GM18858 (cell line): ENCODE measurements around the gene PM20D1.
A peak's percentile ranks its signal among the peaks of the same experiment; 100 is the strongest.
"Not testable (repeated sequence)": the region's sequence is repeated elsewhere in the genome, so short reads cannot be mapped to it uniquely, and the experiment has no call there.

Experiments
- ATAC-seq: cut with Tn5 transposase; IDR thresholded peaks from one replicate; pipeline ENCODE4 v1.9.1; 2021; ENCODE audit not compliant: unreplicated experiment

PM20D1 gene

DNA sequence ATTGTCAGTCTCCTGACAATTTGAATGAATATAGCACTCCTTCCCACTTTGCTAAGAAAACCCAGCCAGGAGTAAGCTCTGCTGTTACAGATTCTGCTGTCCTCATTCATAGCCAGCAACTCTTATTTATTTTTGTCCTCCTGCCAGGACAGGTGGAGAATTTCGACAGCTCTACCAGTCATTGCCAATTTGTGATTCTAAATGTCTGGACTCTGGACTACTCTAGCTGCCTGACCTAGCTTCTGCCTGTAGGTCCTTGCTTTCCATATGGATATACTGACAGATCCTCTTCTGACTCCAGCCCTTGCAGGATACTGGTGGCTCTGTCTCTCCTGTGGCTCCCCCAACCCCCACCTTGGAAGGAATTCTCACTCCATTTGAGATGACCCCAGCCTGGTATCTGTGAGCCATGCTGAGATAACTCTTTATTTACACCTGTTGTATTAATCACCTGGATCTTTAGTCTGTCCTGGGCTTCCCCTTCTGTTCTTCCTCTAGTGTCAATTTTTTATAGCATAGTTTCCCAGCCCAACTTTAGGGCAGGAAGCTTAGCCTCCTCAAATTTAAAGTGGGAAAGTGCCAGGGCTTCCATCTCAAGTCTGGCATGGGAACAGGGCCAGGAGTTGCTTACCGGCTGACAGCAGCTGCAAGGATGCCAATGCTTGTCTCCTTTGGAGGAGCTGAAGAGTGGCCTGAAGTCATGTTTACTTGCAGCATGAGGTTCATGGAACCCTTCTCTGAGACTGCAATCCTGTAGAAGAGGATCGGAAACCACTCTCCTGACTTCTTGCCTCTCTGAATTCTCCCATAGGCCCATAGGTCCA is 6.7 kb downstream of the PM20D1 start:
- ATAC-seq, result no peak

DNA sequence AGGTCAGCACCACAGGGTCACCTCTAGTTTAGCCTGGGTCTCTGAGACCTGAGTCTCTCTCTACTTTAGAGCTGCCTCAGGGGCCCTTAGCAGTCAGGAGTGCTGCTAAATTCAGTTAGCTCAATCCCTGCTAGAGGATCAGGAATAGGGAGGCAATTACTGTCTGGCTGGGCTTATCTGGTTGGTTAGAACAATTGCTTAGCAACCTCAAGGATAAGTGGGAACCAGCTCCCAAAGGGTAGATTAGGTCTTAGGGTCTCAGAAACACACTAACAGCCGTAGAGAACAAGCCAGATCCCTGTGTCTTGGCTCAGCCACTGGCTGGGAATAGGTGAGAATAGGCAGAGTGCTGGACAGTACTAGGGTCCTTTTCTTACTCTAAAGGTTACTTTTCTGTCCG is 7.7 kb downstream of the PM20D1 start:
- ATAC-seq, result no peak

DNA sequence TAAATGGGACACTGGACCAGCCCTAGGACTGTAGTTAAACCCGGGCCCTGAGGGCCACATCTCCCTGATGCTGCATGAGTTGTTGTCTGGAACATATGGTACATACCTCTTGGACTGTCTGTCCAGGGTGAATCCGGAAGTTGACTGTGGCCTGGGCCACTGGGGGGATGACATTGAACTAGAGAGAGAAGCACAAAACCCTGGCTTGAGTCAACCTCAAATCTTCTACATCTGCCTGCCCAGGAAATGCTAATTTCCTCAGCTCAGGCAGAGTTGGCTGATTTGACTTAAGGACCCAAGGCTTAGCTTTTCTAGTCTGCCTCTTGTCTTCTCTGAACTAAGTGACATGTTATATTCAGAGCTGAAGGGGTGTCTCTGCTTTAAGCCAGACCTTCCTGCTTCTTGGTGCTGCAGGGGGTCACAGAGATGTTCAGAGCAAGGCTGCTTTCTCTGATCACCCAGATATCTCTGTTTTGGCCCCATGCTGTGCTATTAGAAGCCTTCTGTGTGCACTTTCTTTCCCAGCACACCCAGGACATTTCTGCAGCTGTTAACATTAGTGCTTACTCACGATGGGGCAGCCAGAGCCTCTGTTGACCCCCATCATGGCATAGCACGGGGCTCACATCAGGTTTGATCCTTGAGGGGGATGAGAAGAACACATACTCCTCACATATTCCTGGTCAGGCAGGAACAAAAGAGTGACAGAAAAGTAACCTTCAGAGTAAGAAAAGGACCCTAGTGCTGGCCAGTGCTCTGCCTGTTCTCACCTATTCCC is 9.6 kb downstream of the PM20D1 start:
- no peak for ATAC-seq

DNA sequence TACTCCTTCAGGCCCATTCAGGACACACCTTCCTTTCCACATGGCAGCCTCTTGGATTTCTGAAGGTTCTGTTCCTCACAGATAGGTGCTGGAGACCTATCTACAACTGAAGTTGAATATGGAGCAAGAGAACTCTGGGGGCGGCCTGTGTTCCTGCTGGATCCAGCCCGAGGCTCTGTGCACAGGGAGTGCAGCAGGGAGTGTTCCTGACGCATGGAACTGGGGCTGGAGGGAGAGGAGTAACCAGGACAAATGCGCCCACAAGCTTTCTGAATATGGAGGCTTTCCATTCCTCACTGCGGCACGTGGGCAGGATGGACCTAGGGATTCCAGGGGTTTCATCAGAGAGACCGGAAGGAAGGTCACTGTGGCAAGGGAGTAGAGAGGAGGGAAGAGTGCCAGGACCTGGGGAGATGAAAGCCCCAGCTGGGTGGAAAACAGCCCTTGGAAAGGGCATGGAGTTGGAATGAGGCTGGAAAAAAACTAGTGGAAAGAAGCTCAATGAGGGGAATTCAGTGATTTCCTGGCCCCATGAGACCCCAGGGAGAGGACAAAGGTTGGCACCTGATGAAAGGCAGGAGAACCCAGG is 12.5 kb downstream of the PM20D1 start:
- no peak for ATAC-seq

DNA sequence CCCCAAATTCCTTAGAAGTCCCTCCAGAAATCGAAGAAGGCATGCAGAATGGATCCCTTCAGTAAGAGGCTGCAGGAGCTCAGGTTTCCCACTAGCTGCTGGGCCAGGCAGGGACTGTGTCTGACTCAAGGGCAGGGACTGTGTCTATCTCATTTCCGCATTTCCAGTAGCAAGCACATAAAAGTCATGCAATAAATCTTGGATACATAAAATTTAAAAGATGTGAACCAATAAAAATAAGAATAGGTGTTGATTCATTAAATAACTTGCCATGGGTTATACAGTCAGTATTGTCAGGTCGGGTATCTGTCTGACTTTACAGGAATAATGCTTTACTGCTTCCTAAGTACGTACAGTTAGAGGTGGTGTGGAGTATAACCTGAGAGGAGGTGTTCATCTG is 15.2 kb downstream of the PM20D1 start:
- no peak for ATAC-seq

DNA sequence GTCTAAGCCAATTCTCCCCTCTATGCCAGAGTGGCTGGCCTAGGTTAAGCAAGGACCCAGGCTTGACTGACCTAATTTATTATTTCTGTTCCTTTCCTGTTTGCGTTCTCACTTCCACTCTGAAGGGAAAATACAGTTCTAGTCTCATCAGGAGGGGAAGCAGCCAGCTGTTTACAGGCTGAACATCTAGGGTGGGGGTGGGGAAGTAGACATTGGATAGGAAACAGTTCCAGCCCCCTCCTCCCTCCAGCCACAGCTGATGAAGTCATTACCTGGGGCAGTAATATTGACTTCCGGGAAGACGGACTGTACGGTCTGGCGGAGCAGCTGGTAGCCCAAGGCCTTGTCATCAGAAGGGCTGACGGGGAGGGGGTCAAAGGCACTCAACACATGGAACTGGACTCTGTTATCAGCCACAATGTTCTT is 17.6 kb downstream of the PM20D1 start:
- ATAC-seq, result no peak

DNA sequence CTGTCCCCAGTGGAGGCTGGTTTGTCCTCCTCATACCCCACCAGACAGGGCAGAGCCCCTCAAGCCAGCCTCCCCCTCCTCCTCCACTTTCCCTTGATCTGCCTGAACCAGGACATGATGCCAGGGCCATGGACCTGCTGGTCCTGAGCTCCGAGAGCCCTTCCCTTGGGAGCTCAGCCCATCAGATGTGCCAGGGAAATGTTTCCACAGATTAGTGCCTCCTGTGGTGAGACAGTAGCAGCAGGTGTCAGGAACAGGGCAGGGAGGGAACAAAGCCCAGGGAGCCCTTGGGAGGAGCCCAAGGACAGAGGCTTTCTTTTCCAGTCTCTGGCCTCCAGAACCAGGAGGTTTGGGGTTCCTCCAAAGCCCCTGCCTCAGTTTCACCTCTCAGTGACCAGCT is 22.3 kb downstream of the PM20D1 start:
- ATAC-seq, result no peak

DNA sequence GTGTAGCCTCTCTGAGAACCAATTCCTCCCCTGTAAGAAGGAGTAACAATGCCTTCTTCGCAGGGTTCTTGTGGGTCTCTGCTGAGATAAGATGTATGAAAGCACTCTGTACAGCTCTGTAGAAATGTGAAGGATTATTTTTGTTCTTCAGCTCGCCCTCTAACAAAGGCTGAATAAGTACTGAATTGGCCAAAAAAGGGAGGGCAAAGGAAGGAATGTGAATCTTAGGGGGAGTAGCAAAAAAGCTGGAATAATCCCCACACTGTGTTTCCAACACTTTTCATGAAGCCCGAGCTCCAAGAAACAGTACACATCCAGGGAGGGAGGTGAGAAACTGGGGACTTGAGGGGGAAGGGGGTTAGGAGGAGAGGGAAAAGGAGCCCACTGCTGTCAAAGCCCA is 22.9 kb downstream of the PM20D1 start:
- ATAC-seq, result no peak

DNA sequence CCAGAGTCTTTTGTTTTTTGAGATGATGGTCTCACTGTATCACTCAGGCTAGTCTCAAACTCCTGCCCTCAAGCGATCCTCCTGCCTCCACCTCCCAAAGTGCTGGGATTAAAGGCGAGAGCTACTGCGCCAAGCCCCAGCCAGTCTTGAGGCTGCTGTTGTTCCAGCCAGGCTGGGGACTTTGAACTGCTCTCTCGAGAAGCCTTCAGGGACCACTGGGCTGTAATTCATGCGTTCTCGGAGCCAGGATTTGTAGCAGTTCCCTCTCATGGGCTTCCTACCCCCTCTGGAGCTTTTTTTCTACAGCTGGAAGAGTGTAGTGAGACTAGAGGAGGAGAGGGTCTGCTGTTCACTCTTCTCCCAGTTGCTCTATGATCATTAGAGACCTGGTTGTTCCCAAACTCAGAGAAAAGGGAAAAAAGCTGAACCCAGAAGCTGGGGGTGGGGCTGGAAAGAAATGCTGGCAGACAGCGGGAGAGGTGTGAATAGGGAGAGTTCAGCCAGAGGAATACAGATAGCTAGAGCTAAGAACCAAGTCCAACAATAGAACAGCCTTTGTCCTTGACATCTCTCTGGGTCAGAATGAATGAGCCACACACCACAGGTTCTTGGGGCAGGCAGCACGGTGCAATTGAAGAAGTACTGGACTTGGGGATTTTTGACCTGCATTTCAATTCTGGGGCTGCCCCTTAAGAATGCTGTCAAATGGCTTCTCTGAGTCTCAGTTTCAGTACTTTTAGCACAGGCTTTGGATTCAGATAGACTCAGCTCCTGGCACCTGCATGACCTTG is 23.7 kb downstream of the PM20D1 start:
- no peak for ATAC-seq

DNA sequence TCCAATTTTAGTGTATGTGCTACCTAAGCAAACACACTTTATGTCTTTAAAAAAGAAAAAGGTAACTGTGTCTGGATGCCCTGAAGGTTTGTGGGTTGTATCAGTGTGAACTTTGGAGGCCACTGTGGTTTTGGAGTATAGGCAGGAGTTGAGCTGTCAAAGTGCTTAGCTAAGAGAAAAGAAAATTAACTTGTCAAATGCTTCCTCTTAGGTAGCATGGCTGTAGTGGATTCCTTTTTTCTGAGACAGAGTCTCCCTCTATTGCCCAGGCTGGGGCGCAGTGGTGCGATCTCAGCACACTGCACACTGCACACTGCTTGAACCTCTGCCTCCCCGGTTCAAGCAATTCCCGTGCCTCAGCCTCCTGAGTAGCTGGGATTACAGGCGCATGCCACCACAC is 25.8 kb downstream of the PM20D1 start:
- ATAC-seq, result no peak

DNA sequence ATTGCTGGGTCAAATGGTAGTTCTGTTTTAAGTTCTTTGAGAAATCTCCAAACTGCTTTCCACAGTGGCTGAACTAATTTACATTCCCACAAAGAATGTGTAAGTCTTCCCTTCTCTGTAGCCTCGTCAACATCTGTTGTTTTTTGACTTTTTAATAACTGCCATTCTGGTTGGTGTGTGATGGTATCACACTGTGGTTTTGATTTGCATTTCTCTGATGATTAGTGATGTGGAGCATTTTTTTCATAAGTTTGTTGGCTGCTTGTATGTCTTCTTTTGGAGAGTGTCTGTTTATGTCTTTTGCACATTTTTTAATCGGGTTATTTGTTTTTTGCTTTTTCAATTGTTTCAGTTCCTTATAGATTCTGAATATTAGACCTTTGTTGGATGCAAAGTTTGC is 26.7 kb downstream of the PM20D1 start:
- ATAC-seq, result not testable (repeated sequence)

DNA sequence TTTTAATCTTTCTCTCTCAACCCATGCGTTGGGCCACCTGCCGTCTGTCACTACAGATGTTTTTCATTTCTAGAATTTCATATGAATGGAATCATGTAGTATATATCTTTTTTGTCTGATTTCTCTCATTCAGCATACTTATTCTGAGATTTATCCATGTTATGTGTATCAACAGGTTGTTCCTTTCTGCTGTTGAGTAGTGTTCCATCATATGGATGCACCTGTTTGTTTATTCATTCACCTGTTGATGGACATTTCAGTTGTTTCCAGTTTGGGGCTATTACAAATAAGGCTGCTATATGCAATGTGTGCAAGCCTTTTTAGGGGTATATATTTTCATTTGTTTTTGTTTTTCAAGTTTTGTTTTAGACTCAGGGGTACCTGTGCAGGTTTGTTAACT is 27.5 kb downstream of the PM20D1 start:
- no peak for ATAC-seq

DNA sequence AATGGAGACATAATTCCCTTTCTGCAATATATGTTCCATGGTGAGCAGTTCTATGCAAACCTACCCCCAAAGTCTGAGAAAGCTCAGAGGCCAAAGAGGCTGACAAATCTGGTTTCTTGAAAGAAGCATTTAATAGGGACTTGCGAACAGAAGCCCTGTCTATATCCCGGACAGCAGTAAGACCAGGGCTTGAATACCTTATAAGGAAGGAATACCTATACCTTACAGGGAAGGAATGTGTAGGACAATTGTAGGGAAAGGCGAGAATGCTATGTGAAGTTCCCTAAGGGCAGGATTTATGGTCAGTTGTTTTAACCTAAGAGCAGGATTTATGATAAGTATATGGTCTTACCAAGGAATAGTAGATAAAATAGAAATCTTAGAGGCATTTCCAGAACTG is 31.9 kb downstream of the PM20D1 start:
- ATAC-seq, result no peak

DNA sequence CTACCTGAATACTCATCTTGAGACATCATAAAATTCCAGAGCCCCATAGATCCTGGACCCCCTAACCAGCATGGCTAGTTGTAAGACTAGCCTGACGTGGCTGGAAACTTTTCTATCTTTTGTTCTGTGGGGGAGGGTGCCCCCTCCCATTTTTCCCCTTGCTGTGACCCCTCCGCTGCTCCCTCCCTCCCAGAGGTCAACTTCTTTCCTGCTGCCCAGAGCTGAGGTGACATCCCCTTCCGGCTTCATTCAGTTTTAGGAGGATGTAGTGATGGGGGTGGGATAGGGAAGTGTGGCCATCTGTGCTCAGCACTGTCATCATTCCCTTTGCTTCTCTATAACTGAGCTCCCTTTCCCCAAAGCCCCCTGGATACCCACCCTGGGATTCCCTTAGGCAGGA is 32.6 kb downstream of the PM20D1 start:
- ATAC-seq, result no peak

DNA sequence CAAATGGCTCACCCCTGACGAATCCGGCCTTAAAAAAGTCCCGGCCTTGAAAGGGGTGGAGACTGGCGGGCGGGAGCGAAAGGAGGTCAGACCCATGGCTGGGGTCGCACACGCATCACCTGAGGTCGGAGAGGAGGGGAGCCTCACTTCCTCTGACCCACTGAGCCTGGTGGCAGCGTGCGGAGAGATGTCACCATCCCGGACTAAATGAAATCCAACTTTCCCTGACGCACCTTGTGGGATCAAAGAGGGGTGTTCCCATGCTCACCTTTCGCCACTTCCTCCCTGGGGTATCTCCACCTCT is 36.2 kb downstream of the PM20D1 start:
- ATAC-seq, result no peak

DNA sequence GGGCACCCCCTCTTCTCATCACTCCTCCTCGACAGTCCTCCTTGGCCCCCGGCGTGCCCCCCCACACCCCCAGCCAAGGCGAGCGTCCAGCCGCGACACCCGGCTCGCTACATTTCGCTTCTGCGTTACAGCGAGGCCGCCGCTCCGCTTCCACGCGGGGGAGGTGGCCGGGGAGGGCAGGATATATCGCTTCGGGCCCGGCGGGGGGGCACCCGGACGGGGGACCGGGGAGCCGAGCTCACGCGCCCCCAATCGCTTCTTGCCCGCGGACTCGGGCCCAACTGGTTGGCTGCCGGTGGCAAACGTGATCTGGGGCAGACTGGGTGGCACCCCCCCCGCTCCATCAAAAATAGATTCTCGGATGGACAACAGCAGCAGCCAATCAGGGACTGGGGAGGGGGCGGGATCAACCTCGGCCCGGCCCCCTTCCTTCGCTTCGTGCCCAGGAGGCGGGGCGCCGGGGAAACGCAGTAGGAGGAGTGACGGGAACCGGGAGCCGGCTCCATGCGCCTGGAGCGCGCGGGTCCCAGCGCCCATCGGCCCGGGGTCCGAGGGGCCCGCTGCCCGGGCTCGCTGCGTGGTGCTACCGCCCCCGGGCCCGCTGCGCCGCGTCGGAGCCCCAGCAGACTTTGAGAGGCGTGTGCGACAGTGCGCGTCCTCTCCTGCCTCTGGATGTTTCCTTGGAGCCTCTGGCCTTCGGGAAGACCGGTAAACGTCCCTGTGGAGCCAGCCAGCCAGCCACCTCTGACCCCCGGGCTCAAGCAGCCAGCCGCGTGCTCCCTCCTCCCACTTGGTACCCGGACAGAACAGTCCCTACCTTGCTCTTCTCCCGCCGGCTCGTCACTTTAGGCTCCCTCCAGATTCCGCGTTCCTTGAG is 36.8 kb downstream of the PM20D1 start, which contains the start of gene SLC41A1:
Gene SLC41A1 (minus strand): TSS at position 321 of the 877 bp plus-strand sequence. CDS start 2,757 bp downstream, outside the sequence.
- peak; percentile 47 for ATAC-seq

DNA sequence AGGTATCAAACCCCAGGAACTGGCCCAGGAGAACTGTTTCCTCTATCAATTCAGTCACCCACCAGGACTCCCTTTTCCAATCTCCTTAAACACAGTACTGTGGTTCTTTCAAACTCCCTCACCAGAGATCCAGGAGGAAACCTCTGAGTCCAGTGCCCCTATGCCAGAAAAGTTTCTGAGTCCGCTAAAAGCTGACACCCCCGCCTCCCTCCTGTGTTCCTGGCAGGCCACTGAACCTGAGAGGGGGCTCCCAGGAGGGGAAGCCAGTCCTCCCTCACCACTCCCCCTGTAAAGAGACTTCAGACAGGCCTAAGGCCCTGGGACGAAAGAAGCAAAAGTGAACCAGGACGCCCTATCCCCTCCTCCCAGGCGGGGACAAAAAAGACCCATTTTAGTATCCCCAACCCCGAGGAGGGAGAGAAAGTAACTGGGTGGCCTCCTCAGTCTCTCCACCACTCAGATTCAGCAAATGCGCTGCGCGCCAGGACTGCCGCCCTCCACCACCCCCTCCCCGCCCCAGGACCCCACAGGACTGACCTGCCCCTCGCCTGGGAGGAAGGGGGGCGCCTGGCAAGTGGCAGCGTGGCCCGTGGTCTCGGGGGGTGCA is 37.6 kb downstream of the PM20D1 start:
- ATAC-seq, result no peak

DNA sequence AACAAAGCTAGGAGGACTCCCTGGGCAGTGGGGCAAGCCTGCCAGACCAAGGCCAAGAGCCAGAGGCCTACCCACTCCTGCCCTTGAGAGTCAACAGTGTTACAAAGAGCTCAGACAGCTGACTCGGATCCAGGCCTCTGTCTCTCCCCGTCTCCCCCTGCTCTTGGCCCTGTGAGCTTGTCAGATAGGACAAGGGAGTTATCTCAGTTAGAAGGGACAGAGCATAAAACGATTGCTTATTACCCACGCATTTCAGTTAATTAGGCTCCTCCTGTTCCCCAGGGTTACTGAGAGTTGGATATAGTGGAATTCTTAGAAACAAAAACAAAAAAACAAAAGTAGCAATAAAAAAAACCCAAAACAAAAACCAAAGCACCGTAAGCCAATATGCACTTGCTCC is 38.3 kb downstream of the PM20D1 start:
- no peak for ATAC-seq

DNA sequence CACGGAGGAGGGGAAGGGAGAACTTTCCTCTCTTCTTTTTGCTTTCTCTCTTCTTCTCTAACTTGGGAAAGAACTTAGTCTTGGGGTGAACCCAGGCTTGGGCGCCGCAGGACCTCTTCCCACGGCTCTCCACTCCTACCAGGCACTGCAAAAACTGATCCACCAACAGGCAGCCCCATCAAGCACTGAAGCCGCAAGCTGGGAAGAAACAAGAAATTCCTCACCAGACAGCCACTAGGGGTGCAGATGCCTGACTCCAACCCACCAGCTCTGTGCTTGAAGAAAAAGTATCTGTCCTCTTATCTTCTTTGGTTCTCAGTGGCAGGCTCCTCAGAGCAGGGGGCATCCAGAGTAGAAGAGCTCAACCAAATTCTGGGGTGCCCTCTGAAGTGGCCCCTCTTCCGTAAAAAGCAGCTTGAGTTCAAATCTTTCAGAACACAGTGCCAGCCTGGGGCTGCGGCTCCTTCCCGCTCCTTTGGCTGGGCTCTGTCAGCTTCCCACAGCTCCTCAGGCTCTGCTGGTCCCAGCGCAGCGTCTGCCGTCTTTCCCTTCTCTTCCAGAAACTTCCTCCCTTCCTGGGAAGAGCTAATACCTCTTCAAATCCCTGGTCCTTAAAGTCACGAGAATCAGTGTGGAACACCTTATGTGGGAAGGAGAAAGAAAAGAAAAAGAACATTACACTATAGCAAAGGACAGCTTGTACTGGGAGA is 39.3 kb downstream of the PM20D1 start:
- ATAC-seq, result no peak
